Gastrocnemius medialis (tissue), 4 donors: ENCODE results near the gene GFRA1. TPM values are rescaled to one million over a fixed set of nuclear protein-coding genes. Genes with fewer than 3 reads are reported as not detected.

Source experiments
- ATAC-seq, 2 donors: fragments of 150-250 bp; one replicate each; pipeline ENCODE4 v1.9.1; 2016
- DNase-seq, 2 donors: peaks; one replicate each; pipeline ENCODE4 v3.0.0-alpha.2; 2019
- H3K27ac ChIP-seq, 4 donors: fragments of 200-600 bp; sonication (generic); 1 replicate in 1 of 4; 2 replicates in 3 of 4; pipeline ENCODE4 v1.5.1; 2016 to 2018; ENCODE audit warnings: mild to moderate bottlenecking in 2 of 4, moderate library complexity in 1 of 4
- H3K27me3 ChIP-seq, 3 donors: fragments of 200-600 bp; sonication (generic) in 2 of 3; 1 replicate in 1 of 3; 2 replicates in 2 of 3; pipeline versions ENCODE4 v1.5.1 to v1.6.0; 2016 to 2019; ENCODE audit warnings: mild to moderate bottlenecking in 1 of 3, moderate library complexity in 1 of 3
- H3K36me3 ChIP-seq, 2 donors: fragments of 200-600 bp; sonication (generic) in 1 of 2; one replicate each; pipeline ENCODE4 v1.5.1; 2017 to 2018
- H3K4me1 ChIP-seq, 2 donors: fragments of 200-600 bp; sonication (generic) in 1 of 2; one replicate each; pipeline ENCODE4 v1.5.1; 2016 to 2017; ENCODE audit warnings: mild to moderate bottlenecking in 2 of 2
- H3K4me3 ChIP-seq, 4 donors: fragments of 200-600 bp; sonication (generic) in 3 of 4; 1 replicate in 1 of 4; 2 replicates in 3 of 4; pipeline ENCODE4 v1.5.1; 2016 to 2019; ENCODE audit warnings: mild to moderate bottlenecking in 2 of 4
- H3K9me3 ChIP-seq, 3 donors: fragments of 200-600 bp; sonication (generic) in 2 of 3; 1 replicate in 1 of 3; 2 replicates in 2 of 3; pipeline ENCODE4 v1.5.1; 2016 to 2019
- POLR2A ChIP-seq, 2 donors: fragments of 450-650 bp; IDR thresholded peaks; one replicate each; pipeline ENCODE4 v1.6.1; 2017; ENCODE audit warnings: antibody characterized with exemption in 2 of 2, mild to moderate bottlenecking in 2 of 2, moderate library complexity in 2 of 2
- in situ Hi-C, 4 donors: fragments of 200-750 bp; cut with MboI; loops; one replicate each; pipeline versions ENCODE4 v1.15.0 to v1.8.0; 2017; ENCODE audit warnings: low sequenced_read_pairs in 4 of 4
- intact Hi-C: fragments of 100-400 bp; cut with DNase I; formaldehyde crosslinking; loops from one replicate; pipeline ENCODE4 v1.15.1; 2023; ENCODE audit warnings: low total_unique reads
- total RNA-seq, 4 donors: library from RNA; depleted of rRNA; stranded (reverse); fragments of >200 nt; gene quantifications; one replicate each; pipeline versions ENCODE4 v1.1.0 to v1.2.3, GENCODE V29; 2016
- TF ChIP-seq, protein P1 (sequence below), 5 experiments: fragments of 450-650 bp in 3 of 5; fragments of 200-600 bp in 2 of 5; sonication (generic) in 2 of 5; IDR thresholded peaks in 4 of 5; conservative IDR thresholded peaks in 1 of 5; 1 replicate in 4 of 5; 2 replicates in 1 of 5; pipeline ENCODE4 v1.5.1; 2016 to 2019; ENCODE audit warnings: antibody characterized with exemption in 5 of 5, mild to moderate bottlenecking in 3 of 5, moderate library complexity in 3 of 5

The GFRA1 gene
- total RNA-seq, 4 donors from 2014 or later, result 21.2 to 34.2 (median 25.2) TPM

DNA sequence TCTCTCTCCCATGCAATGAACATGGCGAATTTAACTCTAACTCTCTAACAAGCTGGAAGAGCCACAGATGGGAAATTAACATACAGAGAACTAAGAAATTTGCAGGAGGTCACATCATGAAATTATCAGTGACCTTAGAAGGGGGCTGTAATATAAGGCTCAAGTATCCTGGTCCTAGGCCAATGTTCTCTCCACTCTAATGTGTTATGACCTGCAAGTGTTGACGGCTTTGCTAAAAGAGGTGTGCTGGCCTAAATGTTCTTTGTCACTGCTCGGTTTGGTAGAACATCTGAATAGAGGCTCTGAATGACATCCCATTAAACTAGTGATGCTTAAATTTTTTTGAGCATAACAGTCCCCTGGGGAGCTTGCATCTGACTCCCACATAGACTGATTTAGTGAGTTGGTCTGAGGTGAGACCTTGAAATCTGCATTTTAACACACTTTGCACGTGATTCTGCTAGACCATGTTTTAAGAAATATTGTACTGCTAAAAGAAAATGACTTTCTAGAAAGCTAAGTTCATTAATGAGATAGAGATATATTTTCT is 129.3 kb downstream of the GFRA1 start:
- H3K4me3 ChIP-seq, result no peak overlapping the region
- in situ Hi-C loops (no loop called here), intact Hi-C loops (no loop called here)
- no peaks in the 10 kb centered on the region for H3K4me1 ChIP-seq
- ATAC-seq, result no peak
- no peaks in the 10 kb centered on the region for H3K27me3 ChIP-seq
- no peaks in the 10 kb centered on the region for H3K36me3 ChIP-seq
- H3K27ac ChIP-seq, result no peak overlapping the region
- TF ChIP-seq POLR2A (IDR thresholded peaks at IDR 0.05), result no peak
- TF ChIP-seq, protein P1, sequence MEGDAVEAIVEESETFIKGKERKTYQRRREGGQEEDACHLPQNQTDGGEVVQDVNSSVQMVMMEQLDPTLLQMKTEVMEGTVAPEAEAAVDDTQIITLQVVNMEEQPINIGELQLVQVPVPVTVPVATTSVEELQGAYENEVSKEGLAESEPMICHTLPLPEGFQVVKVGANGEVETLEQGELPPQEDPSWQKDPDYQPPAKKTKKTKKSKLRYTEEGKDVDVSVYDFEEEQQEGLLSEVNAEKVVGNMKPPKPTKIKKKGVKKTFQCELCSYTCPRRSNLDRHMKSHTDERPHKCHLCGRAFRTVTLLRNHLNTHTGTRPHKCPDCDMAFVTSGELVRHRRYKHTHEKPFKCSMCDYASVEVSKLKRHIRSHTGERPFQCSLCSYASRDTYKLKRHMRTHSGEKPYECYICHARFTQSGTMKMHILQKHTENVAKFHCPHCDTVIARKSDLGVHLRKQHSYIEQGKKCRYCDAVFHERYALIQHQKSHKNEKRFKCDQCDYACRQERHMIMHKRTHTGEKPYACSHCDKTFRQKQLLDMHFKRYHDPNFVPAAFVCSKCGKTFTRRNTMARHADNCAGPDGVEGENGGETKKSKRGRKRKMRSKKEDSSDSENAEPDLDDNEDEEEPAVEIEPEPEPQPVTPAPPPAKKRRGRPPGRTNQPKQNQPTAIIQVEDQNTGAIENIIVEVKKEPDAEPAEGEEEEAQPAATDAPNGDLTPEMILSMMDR (IDR thresholded peaks at IDR 0.05 in 4 of 5, conservative IDR thresholded peaks at IDR 0.05 in 1 of 5), result no peak
- no peaks in the 10 kb centered on the region for H3K9me3 ChIP-seq
- no peak for DNase-seq

DNA sequence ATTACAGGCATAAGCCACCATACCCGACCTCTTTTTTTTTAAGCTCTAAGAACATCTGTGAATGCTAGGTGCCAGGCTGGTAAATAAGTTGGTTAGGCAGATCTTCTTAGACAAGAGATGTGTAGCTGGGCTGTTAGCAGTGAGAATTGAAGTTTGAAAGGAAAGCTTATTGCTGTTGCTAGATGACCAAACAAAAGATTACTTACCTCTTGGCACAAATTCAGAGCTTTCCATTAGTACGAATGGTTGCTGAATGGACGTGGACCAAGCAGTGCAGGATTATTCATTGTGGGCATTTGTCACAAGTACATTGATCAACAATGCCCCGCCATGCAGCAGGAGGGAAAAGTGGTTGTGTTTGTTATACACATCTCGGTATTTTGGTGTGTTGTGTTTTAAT is 131.2 kb downstream of the GFRA1 start:
- no peaks in the 10 kb centered on the region for H3K27me3 ChIP-seq
- DNase-seq, result no peak
- H3K9me3 ChIP-seq, result no peaks in the 10 kb centered on the region
- no peak overlapping the region for H3K27ac ChIP-seq
- ATAC-seq, result no peak
- TF ChIP-seq, protein P1 (IDR thresholded peaks at IDR 0.05 in 4 of 5, conservative IDR thresholded peaks at IDR 0.05 in 1 of 5), result no peak
- TF ChIP-seq POLR2A (IDR thresholded peaks at IDR 0.05), result no peak
- no peaks in the 10 kb centered on the region for H3K4me1 ChIP-seq
- H3K36me3 ChIP-seq, result no peaks in the 10 kb centered on the region
- intact Hi-C loops (no loop called here), in situ Hi-C loops (no loop called here)
- H3K4me3 ChIP-seq, result no peak overlapping the region

DNA sequence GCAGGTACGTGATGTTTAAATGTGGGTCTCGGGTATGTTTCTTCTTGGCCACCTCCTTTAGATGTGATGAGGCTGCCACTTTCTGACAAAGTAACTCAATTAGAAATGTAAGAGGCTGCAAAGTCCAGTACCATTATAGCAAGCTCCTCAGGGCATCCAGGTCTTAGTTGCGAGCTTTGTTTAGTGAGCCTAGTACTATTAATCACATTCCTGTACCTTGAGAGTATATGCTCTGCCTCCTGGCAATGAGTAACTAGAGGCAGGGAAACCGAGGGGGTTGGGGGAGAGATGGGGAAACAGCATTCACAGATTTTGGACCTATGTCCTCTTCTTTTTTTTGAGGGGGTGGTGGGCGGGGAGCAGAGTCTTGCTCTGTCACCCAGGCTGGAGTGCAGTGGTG is 131.8 kb downstream of the GFRA1 start:
- DNase-seq, result no peak
- Histone ChIP-seq H3K4me1 (no peaks in the 10 kb centered on the region), H3K27ac (no peak overlapping the region), H3K9me3 (no peaks in the 10 kb centered on the region), H3K36me3 (no peaks in the 10 kb centered on the region), H3K27me3 (no peaks in the 10 kb centered on the region), H3K4me3 (no peak overlapping the region)
- no peak for ATAC-seq
- in situ Hi-C loops (no loop called here), intact Hi-C loops (no loop called here)
- TF ChIP-seq, protein P1 (IDR thresholded peaks at IDR 0.05 in 4 of 5, conservative IDR thresholded peaks at IDR 0.05 in 1 of 5), result no peak
- TF ChIP-seq POLR2A (IDR thresholded peaks at IDR 0.05), result no peak

DNA sequence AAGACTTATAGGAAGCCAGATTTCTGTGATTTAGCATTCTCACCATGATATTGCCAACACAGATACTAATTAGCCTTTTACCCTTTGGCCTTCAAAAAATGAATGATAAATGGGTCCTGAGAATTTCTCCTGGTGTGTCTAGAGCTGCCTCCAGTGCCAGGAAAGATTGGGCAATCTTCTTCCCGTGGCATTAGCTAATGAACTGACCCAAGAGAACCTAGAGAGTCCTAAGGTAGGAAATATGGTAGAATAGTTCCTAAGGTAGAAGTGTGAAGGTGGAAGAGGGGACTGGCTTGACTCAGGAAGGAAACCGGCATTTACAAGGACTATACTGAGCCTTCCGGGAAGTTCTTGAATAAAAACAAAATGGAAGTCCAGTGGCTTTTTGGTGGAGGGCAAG is 133.1 kb downstream of the GFRA1 start:
- ATAC-seq (no peak), DNase-seq (no peak)
- Histone ChIP-seq H3K27me3 (no peaks in the 10 kb centered on the region), H3K4me1 (no peaks in the 10 kb centered on the region), H3K4me3 (no peak overlapping the region), H3K36me3 (no peaks in the 10 kb centered on the region), H3K9me3 (no peaks in the 10 kb centered on the region), H3K27ac (no peak overlapping the region)
- in situ Hi-C loops, result no loop called here
- no peak for TF ChIP-seq POLR2A (IDR thresholded peaks at IDR 0.05)
- TF ChIP-seq, protein P1 (IDR thresholded peaks at IDR 0.05 in 4 of 5, conservative IDR thresholded peaks at IDR 0.05 in 1 of 5), result no peak
- intact Hi-C loops, result no loop called here

DNA sequence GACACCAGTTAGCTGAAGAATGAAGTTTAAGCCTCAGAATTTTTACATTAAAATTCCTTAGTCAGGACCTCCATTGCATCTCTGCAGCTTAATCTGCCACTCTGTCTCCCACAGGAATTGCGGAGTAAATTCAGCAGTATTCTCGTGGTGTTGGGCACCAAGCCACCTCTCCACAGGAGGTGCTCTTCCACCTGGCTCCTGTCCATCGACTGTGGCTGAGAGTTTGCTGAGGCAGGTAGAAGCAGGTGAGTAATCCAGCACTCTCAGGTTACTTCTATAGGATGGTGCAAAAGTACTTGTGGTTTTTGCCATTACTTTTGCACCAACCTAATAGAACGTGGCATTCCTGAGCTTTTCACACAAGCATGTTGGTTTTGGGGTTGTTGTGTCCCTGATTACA is 134.1 kb downstream of the GFRA1 start:
- no peaks in the 10 kb centered on the region for H3K27me3 ChIP-seq
- H3K4me3 ChIP-seq, result no peak overlapping the region
- H3K27ac ChIP-seq, result no peak overlapping the region
- DNase-seq (no peak), ATAC-seq (no peak)
- no peak for TF ChIP-seq POLR2A (IDR thresholded peaks at IDR 0.05)
- TF ChIP-seq, protein P1 (IDR thresholded peaks at IDR 0.05 in 4 of 5, conservative IDR thresholded peaks at IDR 0.05 in 1 of 5), result no peak
- no peaks in the 10 kb centered on the region for H3K36me3 ChIP-seq
- no peaks in the 10 kb centered on the region for H3K4me1 ChIP-seq
- in situ Hi-C loops, result no loop called here
- no peaks in the 10 kb centered on the region for H3K9me3 ChIP-seq
- intact Hi-C loops, result no loop called here
